HUDEP-2 (cell line): ENCODE measurements around the gene SMAD6.

ENCODE experiments used
- DNase-seq, 76 experiments: peaks; one replicate each; lab custom pipeline; 2025; ENCODE audit not compliant: unreplicated experiment in 76 of 76; lab: John Stamatoyannopoulos, UW

SMAD6 gene

DNA sequence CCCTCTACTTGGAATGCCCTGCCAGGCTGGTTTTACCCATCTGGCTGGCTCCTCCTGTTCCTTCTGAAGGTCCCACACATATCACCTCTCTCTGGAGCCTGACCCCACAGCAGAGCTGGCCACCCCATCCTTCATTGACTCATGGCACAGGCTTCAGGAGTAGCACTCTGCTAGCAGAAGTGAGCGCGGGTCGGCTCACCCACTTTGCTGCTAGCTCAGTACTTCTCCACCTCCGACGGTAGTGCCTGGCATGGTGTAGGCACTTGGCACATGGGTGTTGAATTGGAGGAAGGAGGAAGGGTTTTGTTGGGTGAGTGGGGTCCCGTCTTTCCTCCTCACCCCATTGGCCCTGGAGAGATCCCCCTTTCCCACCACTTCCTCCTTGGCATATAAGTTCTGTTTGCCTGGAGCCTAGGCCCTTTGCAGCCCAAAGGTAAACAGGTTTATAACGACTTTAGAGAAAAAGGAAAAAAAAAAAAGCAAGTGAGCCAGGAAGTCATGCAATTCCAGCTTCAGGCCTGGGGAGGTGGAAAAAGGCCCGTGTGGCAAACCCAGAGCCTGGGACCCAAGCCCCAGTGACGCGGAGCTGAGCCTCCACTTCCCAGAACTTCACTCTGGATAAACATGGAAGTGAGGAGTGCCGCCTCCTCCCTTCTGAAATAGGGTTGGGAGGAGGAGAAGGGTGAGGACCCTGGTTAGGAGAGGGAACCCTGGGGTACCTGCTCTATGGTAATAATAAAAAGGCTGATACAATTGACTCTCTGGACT, 35.4 kb downstream of the SMAD6 start:
- no peak for DNase-seq

GRCh38 chr15:66738116-66738515, 36.1 kb downstream of the SMAD6 start:
- DNase-seq = no peak

DNA sequence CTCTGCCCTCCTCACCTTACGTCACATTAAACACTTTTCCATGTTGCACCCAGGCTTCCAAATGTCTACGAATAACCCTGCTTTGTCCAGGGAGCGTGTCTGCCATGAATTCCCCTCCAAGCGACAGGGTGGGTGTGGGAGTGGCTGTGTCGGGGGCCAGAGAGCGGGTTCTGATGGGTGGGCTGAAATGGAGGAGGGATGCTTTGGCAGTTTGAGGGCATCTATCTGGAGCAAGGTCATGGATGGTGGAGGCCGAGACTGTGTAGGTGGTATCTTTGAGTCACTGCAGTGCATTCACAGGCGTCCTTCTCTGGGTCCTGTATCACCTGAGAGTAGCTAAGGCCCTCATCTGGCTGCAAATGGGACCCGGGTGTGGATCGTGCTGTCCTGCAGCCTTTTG, 36.6 kb downstream of the SMAD6 start:
- DNase-seq = no peak

DNA sequence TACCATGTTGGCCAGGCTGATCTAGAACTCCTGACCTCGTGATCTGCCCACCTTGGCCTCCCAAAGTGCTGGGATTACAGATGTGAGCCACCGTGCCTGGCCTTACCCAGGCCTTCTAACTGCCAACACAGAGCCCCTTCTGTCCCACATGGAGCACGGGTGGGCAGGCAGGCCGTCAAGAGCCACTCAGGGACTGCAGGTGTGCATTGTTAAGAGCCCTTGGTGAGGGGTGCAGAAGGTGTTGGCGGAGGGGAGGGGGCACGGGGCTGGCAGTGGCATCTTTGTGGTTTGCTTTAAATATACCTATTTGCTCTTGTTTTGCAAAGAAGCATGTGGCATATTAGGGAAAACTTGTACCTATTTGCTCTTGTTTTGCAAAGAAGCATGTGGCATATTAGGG, 37.3 kb downstream of the SMAD6 start:
- no peak for DNase-seq

DNA sequence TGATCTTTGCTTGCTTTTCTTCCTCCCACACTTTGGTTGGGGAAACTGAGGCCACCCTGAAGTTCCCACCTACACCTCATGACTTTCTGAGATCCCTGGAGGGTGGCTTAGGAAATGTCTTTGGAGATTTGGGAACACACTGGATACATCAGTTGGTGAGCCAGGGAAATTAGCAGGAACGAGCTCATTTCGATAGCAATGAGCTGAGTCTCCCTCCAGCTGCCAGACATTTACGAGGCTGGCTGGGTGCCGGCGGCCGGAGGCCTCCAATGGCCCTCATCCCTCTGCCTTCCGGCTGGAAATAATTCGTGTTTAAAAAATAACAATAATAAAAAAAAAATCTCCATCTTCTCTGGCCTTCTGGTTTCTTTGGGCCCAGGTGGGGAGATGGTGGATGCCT, 38.8 kb downstream of the SMAD6 start:
- DNase-seq = no peak

GRCh38 chr15:66741646-66742045, 39.6 kb downstream of the SMAD6 start:
- no peak for DNase-seq

GRCh38 chr15:66742286-66742685, 40.2 kb downstream of the SMAD6 start:
- DNase-seq = no peak

DNA sequence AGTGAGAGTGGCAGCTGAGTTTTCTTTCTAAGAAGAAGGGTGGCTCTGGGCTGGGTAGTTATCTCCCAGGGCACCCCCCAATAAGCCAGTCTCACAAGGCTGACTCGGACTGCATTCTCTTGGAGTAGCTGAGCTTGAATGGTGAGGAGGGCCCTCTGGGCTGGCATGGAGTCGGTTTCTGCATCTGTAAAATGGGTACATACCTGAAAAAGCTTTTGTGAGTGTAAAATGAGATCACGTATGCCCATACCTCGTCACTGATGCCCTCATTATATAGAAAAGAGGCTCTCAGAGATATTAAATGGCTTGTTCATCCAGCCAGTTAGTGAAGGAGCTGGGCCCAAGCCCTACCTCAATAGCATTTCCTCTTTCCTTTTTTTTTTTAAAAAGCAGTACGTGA, 41.2 kb downstream of the SMAD6 start:
- no peak for DNase-seq

DNA sequence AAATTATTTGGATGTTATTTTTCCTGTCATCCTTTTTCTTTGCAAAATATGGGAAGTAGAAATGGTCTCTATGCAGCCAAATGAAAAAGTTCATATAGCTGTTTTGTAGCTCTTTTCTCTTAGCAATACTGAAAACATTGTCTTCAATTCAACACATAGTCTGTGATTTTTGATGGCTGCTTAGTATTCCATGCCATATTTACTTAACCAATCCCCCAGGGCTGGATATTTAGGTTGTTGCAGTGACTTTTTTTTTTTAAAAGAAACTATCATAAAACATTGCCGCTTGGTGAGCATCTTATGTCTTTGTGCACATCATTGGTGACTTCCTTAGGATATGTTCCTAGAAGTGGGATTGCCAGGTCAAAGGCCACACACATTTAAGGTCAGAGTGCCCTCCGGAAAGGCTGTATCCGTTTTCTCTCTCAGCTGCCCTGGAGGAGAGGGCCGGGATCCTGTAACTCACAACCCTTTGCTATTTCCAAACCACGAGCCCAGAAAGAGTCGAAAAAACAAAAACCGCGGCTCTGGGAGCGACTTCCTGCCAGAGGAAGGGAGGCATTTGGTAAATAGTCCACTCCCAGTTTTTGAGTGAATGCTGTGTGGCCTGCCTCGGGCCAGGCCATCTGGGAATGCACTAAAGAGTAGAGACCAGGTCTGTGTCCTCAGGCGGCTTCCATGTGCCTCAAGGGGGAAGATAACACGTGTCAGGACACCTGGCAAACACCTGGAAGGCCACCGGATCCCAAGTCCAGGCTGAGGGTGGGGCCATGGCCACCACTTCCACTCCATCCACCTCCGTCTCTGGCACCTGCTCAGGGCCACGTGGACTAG, 41.9 kb downstream of the SMAD6 start:
- DNase-seq = no peak

DNA sequence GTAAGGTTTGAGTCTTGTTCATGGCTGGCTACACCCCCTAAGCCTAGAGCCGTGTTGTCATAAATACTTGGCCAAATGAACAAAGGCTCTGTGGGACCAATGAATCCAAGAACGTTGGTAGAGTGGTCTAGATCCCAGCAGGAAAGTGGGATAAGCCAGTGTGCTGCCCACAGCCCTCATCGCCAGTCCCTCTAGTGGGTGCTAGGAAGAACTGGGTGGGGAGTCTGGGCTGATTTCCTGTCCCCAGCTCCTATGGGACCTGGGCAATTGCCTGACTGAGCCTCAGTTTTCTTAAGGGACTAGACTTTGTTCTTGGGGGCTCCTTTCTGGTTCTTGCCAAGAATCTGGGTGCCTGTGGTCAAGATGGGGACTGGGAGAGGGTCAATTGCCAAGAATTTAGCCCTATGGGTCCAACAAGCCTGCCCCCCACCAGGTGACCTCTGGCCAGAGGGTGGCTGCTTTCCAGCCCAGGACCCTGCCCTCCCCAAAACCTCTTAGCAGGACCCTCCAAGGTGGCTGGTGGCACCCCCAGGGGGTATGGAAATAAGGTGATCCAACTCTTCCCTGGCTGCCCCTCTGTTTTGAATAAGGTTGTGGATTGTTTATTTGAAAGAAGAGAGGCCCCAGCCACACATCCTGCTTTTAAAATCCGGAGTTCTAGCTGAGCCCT, 42.7 kb downstream of the SMAD6 start:
- no peak for DNase-seq

- no peak for DNase-seq
Observed at GRCh38 chr15:66745530-66746230, 43.6 kb downstream of the SMAD6 start.

DNA sequence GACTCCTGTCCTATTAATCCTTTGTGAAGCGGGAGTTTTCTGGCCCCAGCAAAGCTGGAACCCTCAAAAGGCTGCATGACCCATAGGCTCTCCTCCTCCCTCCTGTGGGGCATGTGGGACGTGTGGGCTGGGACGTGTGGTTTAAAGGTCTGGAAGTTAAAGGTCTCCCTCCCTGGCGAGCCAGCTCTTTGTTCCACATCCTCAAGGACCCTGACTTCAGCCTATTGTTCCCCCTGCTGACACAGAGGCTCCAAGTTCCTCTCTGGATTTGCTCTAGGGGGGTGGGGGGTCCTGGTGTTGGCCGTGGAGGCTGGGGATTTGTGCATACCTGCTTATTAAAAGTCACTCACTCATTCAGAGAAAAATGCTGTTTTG, 44.2 kb downstream of the SMAD6 start:
- no peak for DNase-seq

DNA sequence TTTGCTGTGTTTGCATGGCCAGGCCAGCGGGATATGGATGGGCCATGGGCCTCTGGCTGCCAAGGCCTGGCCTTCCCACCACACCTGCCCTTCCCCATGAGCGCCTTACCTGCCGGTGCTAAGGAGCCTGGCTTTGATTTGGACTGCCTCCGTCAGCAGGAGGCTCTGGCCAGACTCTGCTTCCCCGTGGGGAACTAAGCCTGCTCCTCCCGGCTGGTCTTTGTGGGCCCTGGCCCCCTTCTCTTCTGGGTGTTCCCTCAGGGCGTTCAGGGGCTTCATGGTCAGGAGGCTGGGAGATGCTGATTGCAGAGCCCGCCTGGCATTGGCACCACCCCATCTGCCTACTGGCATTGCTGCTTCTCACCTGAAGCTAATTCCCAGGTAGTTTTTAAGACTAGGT, 45.2 kb downstream of the SMAD6 start:
- no peak for DNase-seq

DNA sequence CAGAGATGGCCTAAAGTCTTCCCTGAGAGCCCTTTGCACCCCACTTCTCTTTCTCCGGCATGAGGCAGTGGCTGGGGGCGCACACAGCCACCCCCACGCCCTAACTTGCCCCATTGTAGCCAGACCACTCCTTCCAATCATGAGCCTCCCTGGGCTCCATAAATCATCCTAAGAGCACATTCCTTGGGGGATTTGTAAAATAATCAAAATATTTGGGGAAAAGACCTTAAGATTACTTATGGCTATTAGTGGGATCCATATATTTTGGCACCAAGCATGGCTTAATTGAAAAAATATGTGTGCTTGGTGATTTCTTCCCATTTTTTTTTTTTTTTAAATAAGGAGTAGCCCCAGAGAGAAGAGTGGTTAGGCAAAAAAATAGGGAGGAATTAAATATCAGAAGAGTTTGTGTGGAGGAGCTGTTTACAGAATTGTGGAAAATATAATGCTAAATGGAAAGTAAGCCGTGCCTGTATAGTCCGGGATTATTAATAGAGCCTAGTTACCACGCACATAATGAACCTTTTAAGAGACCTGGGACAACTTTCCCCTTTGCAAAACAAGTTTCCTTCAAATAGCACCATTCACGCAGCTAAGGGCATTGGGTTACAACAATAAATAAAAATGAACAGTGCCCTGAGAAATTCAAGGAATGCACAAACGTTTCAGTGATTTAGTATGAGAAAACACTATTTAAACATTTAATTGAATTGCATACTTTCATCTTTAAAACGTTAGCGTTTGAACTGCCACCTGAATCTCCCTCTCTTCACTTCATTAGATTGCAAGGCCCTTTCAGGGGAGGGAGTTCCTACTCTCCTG, 46.1 kb downstream of the SMAD6 start:
- DNase-seq = no peak

DNA sequence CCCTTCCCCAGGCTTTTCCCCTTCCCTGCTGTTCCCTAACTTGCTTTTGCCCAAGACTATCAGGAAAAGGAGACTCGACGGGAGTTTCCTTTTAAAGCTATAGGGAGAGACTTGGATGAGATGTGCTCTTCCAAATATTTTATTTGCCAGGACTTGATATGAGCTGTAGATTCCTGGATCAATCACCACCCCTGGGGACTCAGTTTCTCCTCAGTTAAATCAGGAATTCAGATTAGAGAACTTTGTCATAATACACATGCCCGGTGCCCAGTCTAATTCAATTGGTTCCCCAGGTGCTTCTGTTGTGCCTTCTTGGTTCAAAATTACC, 46.6 kb downstream of the SMAD6 start:
- no peak for DNase-seq

DNA sequence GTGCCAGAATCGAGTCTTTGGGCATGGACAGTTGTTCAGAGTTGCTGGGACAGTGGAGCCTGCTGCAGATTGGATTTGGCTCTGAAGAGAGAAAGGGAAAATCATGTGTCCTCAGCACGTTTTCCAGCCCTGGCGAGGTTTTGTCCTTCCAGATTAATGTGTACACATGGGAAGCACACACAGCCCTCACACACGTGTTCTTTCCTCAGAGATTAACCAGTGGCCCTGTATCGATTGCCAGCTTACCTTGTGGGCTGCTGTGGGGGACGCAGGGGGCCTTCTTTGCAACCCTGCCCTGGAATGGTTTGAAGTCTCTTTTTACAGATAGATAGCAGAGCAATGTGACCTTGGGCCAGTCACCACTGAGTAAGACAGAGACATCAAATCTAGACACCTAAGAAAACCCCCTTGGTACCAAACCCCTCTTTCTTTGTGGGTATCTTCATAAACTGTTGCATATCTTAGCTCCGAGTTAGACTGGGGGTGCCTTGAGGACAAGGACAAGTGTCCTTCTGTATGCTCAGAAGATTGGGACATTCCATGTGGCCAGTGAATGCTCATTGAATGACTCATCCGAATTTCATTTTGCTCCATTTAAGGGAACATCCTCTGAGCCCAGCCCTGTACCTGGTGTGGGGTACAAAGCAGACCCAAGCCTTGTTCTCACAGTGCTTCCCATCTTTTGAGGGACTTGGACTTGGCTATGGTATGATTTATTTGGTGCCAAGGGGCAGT, 48.0 kb downstream of the SMAD6 start:
- no peak for DNase-seq

GRCh38 chr15:66750609-66751008, 48.6 kb downstream of the SMAD6 start:
- no peak for DNase-seq

- DNase-seq = no peak
Observed at GRCh38 chr15:66751579-66751978, 49.5 kb downstream of the SMAD6 start.

DNA sequence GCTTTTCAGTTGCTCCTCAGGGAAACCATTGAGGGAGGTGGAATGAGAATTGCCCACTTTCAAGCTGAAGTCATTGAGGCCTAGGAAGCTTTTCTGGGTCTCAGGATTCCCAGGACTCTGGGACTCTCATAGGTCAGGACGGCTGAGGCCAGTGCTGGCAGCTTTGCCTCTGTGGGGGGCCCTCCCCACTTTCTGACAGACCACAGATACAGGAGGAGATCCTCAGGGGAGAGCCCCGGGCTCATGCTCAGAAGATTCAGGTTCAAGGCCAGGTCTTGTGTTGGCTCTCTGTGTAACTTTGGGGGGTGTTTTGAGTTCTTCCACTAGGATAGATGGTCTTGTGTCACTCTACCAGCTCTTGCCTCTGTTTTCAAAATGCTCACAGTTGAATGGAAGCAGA, 50.0 kb downstream of the SMAD6 start:
- no peak for DNase-seq
